SK-N-MC (cell line): ENCODE results near the gene CLIP2.

ENCODE experiments used
- EZH2 ChIP-seq: fragments of 200-600 bp; sonication (generic); IDR thresholded peaks from one replicate; pipeline ENCODE4 v1.6.1; 2017; ENCODE audit warnings: antibody characterized with exemption
- FOXP2 ChIP-seq: optimal IDR thresholded peaks from 2 replicates; pipeline ENCODE3; 2011; ENCODE audit warnings: mild to moderate bottlenecking, moderate library complexity; ENCODE audit not compliant: insufficient read depth; ENCODE audit errors: extremely low read length, control extremely low read depth
- POLR2AphosphoS5 ChIP-seq: IDR thresholded peaks from 2 replicates; pipeline ENCODE4 v1.6.1; 2012; ENCODE audit warnings: mild to moderate bottlenecking, low read depth, low read length, borderline replicate concordance

GRCh38 chr7:74403521-74404387 is 114.5 kb downstream of the CLIP2 start:
- no peak for TF ChIP-seq POLR2AphosphoS5
- no peak for TF ChIP-seq EZH2
- no peak for TF ChIP-seq FOXP2
